GM12891 (cell line): ENCODE measurements around the gene SMO.
A peak's percentile ranks its signal among the peaks of the same experiment; 100 is the strongest.

Experiments used
- DNase-seq: peaks from one replicate; pipeline ENCODE4 v3.0.0; 2011; ENCODE audit warnings: low spot score; ENCODE audit not compliant: insufficient read length
- FAIRE-seq: peaks from 2 replicates; lab custom pipeline; 2011; peaks lifted over from hg19 to GRCh38; lab: Jason Lieb, UNC
- PAX5 ChIP-seq: IDR thresholded peaks from 2 replicates; pipeline ENCODE4 v1.6.1; 2011; ENCODE audit warnings: low read length, moderate library complexity, mild to moderate bottlenecking; ENCODE audit not compliant: insufficient read depth, severe bottlenecking
- POLR2A ChIP-seq: IDR thresholded peaks from 2 replicates; pipeline ENCODE4 v1.6.1; 2011; ENCODE audit warnings: low read depth, low read length, control low read depth
- POLR2AphosphoS5 ChIP-seq: IDR thresholded peaks from 2 replicates; pipeline ENCODE4 v1.6.1; 2011; ENCODE audit warnings: low read depth, low read length, control low read depth
- POU2F2 ChIP-seq: IDR thresholded peaks from 2 replicates; pipeline ENCODE4 v1.6.1; 2011; ENCODE audit warnings: low read depth, mild to moderate bottlenecking, control low read depth, low read length, moderate library complexity
- SPI1 ChIP-seq: IDR thresholded peaks from 2 replicates; pipeline ENCODE4 v1.6.1; 2011; ENCODE audit warnings: low read depth, low read length, control low read depth
- TAF1 ChIP-seq: IDR thresholded peaks from 2 replicates; pipeline ENCODE4 v1.6.1; 2011; ENCODE audit warnings: low read depth, low read length, control low read depth

SMO gene

GRCh38 chr7:129189661-129190310 lies 1.4 kb downstream of the SMO start:
- FAIRE-seq (no peak), DNase-seq (no peak)
- no peak for TF ChIP-seq TAF1

GRCh38 chr7:129191272-129191671 lies 2.8 kb downstream of the SMO start:
- DNase-seq (no peak), FAIRE-seq (peak; percentile 16)
- no peak for TF ChIP-seq SPI1
- TF ChIP-seq POLR2A: no peak
- TF ChIP-seq PAX5: no peak
- TF ChIP-seq TAF1: no peak
- no peak for TF ChIP-seq POU2F2
- no peak for TF ChIP-seq POLR2AphosphoS5

- FAIRE-seq: no peak
These were observed 5.5 kb downstream of the SMO start for GRCh38 chr7:129193892-129194291.

GRCh38 chr7:129197771-129198170 lies 9.3 kb downstream of the SMO start:
- DNase-seq (no peak), FAIRE-seq (no peak)
- TF ChIP-seq TAF1 (no peak), POU2F2 (no peak), POLR2A (no peak), POLR2AphosphoS5 (no peak), SPI1 (no peak), PAX5 (no peak)

More at GRCh38 chr7:129193892-129194291, 5.5 kb downstream of the SMO start:
- no peak for DNase-seq
- no peak for TF ChIP-seq PAX5
- TF ChIP-seq TAF1: no peak
- TF ChIP-seq POU2F2: no peak
- TF ChIP-seq SPI1: no peak
- TF ChIP-seq POLR2A: no peak
- TF ChIP-seq POLR2AphosphoS5: no peak

GRCh38 chr7:129199406-129199805 lies 11.0 kb downstream of the SMO start:
- TF ChIP-seq POU2F2 (no peak), PAX5 (no peak), POLR2A (no peak), TAF1 (no peak), SPI1 (no peak), POLR2AphosphoS5 (no peak)
- FAIRE-seq: no peak
- no peak for DNase-seq

GRCh38 chr7:129202058-129202777 lies 13.8 kb downstream of the SMO start:
- DNase-seq: no peak
- FAIRE-seq: no peak
- no peak for TF ChIP-seq SPI1
- no peak for TF ChIP-seq PAX5
- no peak for TF ChIP-seq POLR2A
- no peak for TF ChIP-seq POU2F2
- TF ChIP-seq POLR2AphosphoS5: no peak
- no peak for TF ChIP-seq TAF1

GRCh38 chr7:129203050-129203741 lies 14.8 kb downstream of the SMO start:
- FAIRE-seq (no peak), DNase-seq (no peak)
- TF ChIP-seq TAF1 (no peak), SPI1 (no peak), POLR2A (no peak), POU2F2 (no peak), PAX5 (no peak), POLR2AphosphoS5 (no peak)

- FAIRE-seq (no peak), DNase-seq (no peak)
- TF ChIP-seq SPI1 (peak; percentile 9; the same call in 1 of the 2 replicates), POLR2AphosphoS5 (no peak)
These were observed 16.8 kb downstream of the SMO start for GRCh38 chr7:129205126-129205818.
